HepG2 (cell line): ENCODE results near the gene BCL2A1. TPM values are rescaled to one million over a fixed set of nuclear protein-coding genes. Genes with fewer than 3 reads are reported as not detected.
A peak's percentile ranks its signal among the peaks of the same experiment; 100 is the strongest.

Source experiments
- ATAC-seq: fragments of 200-7000 bp; cut with Tn5 transposase; 3 replicates; pipeline ENCODE4 v1.9.1; 2020; ENCODE audit warnings: mild to moderate bottlenecking, moderate library complexity
- BruUV-seq: library from RNA; stranded (reverse); fragments of 400-500 nt; replicated peaks from 2 replicates; lab custom pipeline; 2021; lab: Mats Ljungman, UMichigan
- CTCF ChIA-PET: fragments of 300-600 bp; formaldehyde crosslinking; extraction: SDS; loops from one replicate; lab custom pipeline; 2021; ENCODE audit warnings: low total read pairs, inconsistent platforms, low intra/inter-chr PET ratio; lab: Yijun Ruan, JAX
- POLR2A ChIA-PET: fragments of 350-600 bp; sonication (Branson Sonifier 250); formaldehyde crosslinking; loops from one replicate; lab custom pipeline; 2020; ENCODE audit warnings: antibody characterized with exemption, inconsistent platforms; lab: Yijun Ruan, JAX
- DNase-seq: peaks from one replicate; pipeline ENCODE4 v3.0.0-alpha.2; 2015; ENCODE audit warnings: low spot score
- FAIRE-seq: peaks from 3 replicates; lab custom pipeline; 2011; peaks lifted over from hg19 to GRCh38; lab: Jason Lieb, UNC
- H2AFZ ChIP-seq: one replicate; pipeline ENCODE4 v1.6.1; 2011; ENCODE audit warnings: low read length, inconsistent platforms
- H3K27ac ChIP-seq: fragments of 300-600 bp; 3 replicates; pipeline ENCODE4 v1.8.0; 2011; ENCODE audit warnings: mixed run types, mild to moderate bottlenecking, mixed read lengths, low read length, inconsistent platforms; ENCODE audit not compliant: insufficient read depth; ENCODE audit errors: extremely low read length
- H3K27me3 ChIP-seq, 2 experiments: fragments of 200-600 bp in 1 of 2; 2 replicates in 1 of 2; 3 replicates in 1 of 2; pipeline versions ENCODE4 v1.6.0 to v1.8.0; 2011; ENCODE audit warnings: low read length in 2 of 2, mild to moderate bottlenecking in 2 of 2, moderate library complexity in 2 of 2, inconsistent platforms in 1 of 2; ENCODE audit not compliant: insufficient read depth in 2 of 2, control insufficient read depth in 1 of 2
- H3K36me3 ChIP-seq, 2 experiments: fragments of 200-600 bp in 1 of 2; replicated peaks in 1 of 2; 2 replicates in 1 of 2; 3 replicates in 1 of 2; pipeline versions ENCODE4 v1.5.1 to v1.8.0; 2011; ENCODE audit warnings: low read length in 2 of 2, inconsistent platforms in 1 of 2; ENCODE audit not compliant: insufficient read depth in 2 of 2, control insufficient read depth in 1 of 2
- H3K4me1 ChIP-seq: 2 replicates; pipeline ENCODE4 v1.5.1; 2012; ENCODE audit warnings: low read length, inconsistent platforms; ENCODE audit not compliant: insufficient read depth
- H3K4me2 ChIP-seq: 2 replicates; pipeline ENCODE4 v1.6.0; 2011; ENCODE audit warnings: low read depth, low read length, inconsistent platforms
- H3K4me3 ChIP-seq, 3 experiments: fragments of 200-600 bp in 1 of 3; sonication (generic), shearing (Covaris generic) in 1 of 3; replicated peaks in 1 of 3; 2 replicates each; pipeline ENCODE4 v1.5.1; 2011 to 2016; ENCODE audit warnings: low read length in 3 of 3, inconsistent platforms in 2 of 3, low read depth in 2 of 3, mild to moderate bottlenecking in 2 of 3, control low read depth in 1 of 3, mixed read lengths in 1 of 3; ENCODE audit not compliant: insufficient read depth in 1 of 3
- H3K79me2 ChIP-seq: one replicate; pipeline ENCODE4 v1.6.1; 2011; ENCODE audit warnings: low read length, inconsistent platforms; ENCODE audit not compliant: insufficient read depth
- H3K9ac ChIP-seq: 2 replicates; pipeline ENCODE4 v1.6.0; 2011; ENCODE audit warnings: mild to moderate bottlenecking, low read depth, low read length, inconsistent platforms; ENCODE audit not compliant: insufficient read depth
- H3K9me3 ChIP-seq: 2 replicates; pipeline ENCODE4 v1.5.1; 2012; ENCODE audit warnings: mild to moderate bottlenecking, low read length
- H4K20me1 ChIP-seq: 2 replicates; pipeline ENCODE4 v1.6.0; 2011; ENCODE audit warnings: inconsistent platforms, mild to moderate bottlenecking, low read length, moderate library complexity; ENCODE audit not compliant: insufficient read depth
- HMGA1 ChIP-seq: sonication (generic); formaldehyde crosslinking; conservative IDR thresholded peaks from 2 replicates; pipeline ENCODE4 v1.4.0; 2020; ENCODE audit warnings: missing genetic modification reagents
- HNRNPH1 ChIP-seq: fragments of 200-400 bp; formaldehyde crosslinking; optimal IDR thresholded peaks from 2 replicates; pipeline ENCODE3; 2017; ENCODE audit warnings: mild to moderate bottlenecking, low read depth, low read length
- MAFF ChIP-seq: IDR thresholded peaks from 2 replicates; pipeline ENCODE4 v1.6.1; 2011; ENCODE audit warnings: low read depth, low read length, improper control_type of control experiment
- MAFK ChIP-seq, 2 experiments: IDR thresholded peaks in 1 of 2; conservative IDR thresholded peaks in 1 of 2; 2 replicates each; pipeline ENCODE4 v1.6.1; 2011; ENCODE audit warnings: improper control_type of control experiment in 2 of 2, low read length in 2 of 2
- MED13 ChIP-seq: sonication (generic); formaldehyde crosslinking; IDR thresholded peaks from 2 replicates; pipeline ENCODE4 v1.5.0; 2020; ENCODE audit warnings: missing genetic modification reagents
- PLRG1 ChIP-seq: fragments of 450-650 bp; conservative IDR thresholded peaks from 2 replicates; pipeline ENCODE4 v1.6.1; 2016
- SMAD9 ChIP-seq: sonication (generic); formaldehyde crosslinking; IDR thresholded peaks from 2 replicates; pipeline ENCODE4 v1.5.1; 2020; ENCODE audit warnings: mild to moderate bottlenecking, missing genetic modification reagents
- TBX3 ChIP-seq: fragments of 450-650 bp; IDR thresholded peaks from 2 replicates; pipeline ENCODE4 v1.6.1; 2017; ENCODE audit warnings: antibody characterized with exemption, mild to moderate bottlenecking, inconsistent platforms, borderline replicate concordance
- U2AF1 ChIP-seq: fragments of 200-400 bp; formaldehyde crosslinking; optimal IDR thresholded peaks from 2 replicates; pipeline ENCODE3; 2017; ENCODE audit warnings: mild to moderate bottlenecking, low read depth, low read length
- XBP1 ChIP-seq: sonication (generic); formaldehyde crosslinking; IDR thresholded peaks from 2 replicates; pipeline ENCODE4 v1.5.0; 2020; ENCODE audit warnings: missing genetic modification reagents
- ZBTB2 ChIP-seq: sonication (generic); formaldehyde crosslinking; IDR thresholded peaks from 2 replicates; pipeline ENCODE4 v1.8.0; 2022; ENCODE audit warnings: low read depth, missing genetic modification reagents
- ZBTB44 ChIP-seq: sonication (generic); formaldehyde crosslinking; IDR thresholded peaks from 2 replicates; pipeline ENCODE4 v1.4.0; 2020; ENCODE audit warnings: missing genetic modification reagents
- ZNF101 ChIP-seq: sonication (generic); formaldehyde crosslinking; IDR thresholded peaks from 2 replicates; pipeline ENCODE4 v1.4.0; 2020; ENCODE audit warnings: mild to moderate bottlenecking, low read depth, missing genetic modification reagents, borderline replicate concordance
- WGBS: methylation state at CpG from one replicate; pipeline ENCODE4 v1.1.6; 2017; ENCODE audit warnings: low lambda C conversion rate; 5-methylcytosine and 5-hydroxymethylcytosine counted together
- in situ Hi-C: cut with HindIII; loops from 2 replicates; pipeline ENCODE4 v1.10.0; 2017; ENCODE audit warnings: low pct_unique_long_range_greater_than_20kb; ENCODE audit not compliant: extremely low pct_ligation_motif_present
- intact Hi-C: fragments of 100-400 bp; cut with micrococcal nuclease; formaldehyde crosslinking; loops from one replicate; pipeline ENCODE4 v1.10.0; 2022; ENCODE audit not compliant: unreplicated experiment
- polyA plus RNA-seq, 8 experiments: library from polyadenylated mRNA; depleted of rRNA in 3 of 8; stranded (reverse) in 7 of 8; unstranded in 1 of 8; fragments of >200 nt; fragmentation: Illumina TruSeq in 4 of 8; extraction: Trizol in 4 of 8; gene quantifications; 2 replicates each; pipeline versions ENCODE4 v1.2.1 to v1.2.3, GENCODE V29; 2011 to 2016; ENCODE audit warnings: low read depth in 4 of 8, missing spikeins in 1 of 8, mixed read lengths in 1 of 8; ENCODE audit not compliant: insufficient read depth in 1 of 8
- total RNA-seq, 5 experiments: library from RNA; depleted of rRNA; stranded (reverse); fragments of >200 nt; fragmentation: Illumina TruSeq; extraction: Trizol; gene quantifications; 2 replicates each; pipeline ENCODE4 v1.2.3, GENCODE V29; 2016; ENCODE audit warnings: low read depth in 1 of 5
- TF ChIP-seq, protein P1 (sequence below): sonication (generic); formaldehyde crosslinking; IDR thresholded peaks from 2 replicates; pipeline ENCODE4 v1.5.0; 2020; ENCODE audit warnings: missing genetic modification reagents
- TF ChIP-seq, protein P2 (sequence below): sonication (generic); formaldehyde crosslinking; IDR thresholded peaks from 2 replicates; pipeline ENCODE4 v1.4.0; 2020; ENCODE audit warnings: missing genetic modification reagents

Gene BCL2A1
- total and polyA plus RNA-seq, 2 of the 13 experiments (the other 11 are each of a cell fraction or from before 2014, with no cell fraction given), result 0.08 to 0.31 TPM

GRCh38 chr15:79950247-79950646, 20.7 kb downstream of the BCL2A1 start:
- no peaks in the 10 kb centered on the region for H3K27me3 ChIP-seq
- H3K4me3 ChIP-seq, result no peak overlapping the region
- in situ Hi-C loops, result no loop called here
- H3K4me2 ChIP-seq, result no peak overlapping the region
- H3K27ac ChIP-seq, result no peak overlapping the region
- DNase-seq, result no peak
- CTCF ChIA-PET, result no interaction called here
- TF ChIP-seq HNRNPH1 (no peak), ZNF101 (CRISPR knock-in tag) (no peak), MAFK (conservative IDR thresholded peaks at IDR 0.05 in 1 of 2, IDR thresholded peaks at IDR 0.05 in 1 of 2; ENCODE audit: low read length in 2 of 2) (peak; percentile 68 to 84), MED13 (CRISPR knock-in tag) (no peak), TBX3 (no peak), PLRG1 (no peak), U2AF1 (no peak), HMGA1 (no peak), MAFF (peak; percentile 69), XBP1 (CRISPR knock-in tag) (no peak), SMAD9 (no peak), ZBTB2 (no peak), ZBTB44 (no peak)
- TF ChIP-seq, protein P1, sequence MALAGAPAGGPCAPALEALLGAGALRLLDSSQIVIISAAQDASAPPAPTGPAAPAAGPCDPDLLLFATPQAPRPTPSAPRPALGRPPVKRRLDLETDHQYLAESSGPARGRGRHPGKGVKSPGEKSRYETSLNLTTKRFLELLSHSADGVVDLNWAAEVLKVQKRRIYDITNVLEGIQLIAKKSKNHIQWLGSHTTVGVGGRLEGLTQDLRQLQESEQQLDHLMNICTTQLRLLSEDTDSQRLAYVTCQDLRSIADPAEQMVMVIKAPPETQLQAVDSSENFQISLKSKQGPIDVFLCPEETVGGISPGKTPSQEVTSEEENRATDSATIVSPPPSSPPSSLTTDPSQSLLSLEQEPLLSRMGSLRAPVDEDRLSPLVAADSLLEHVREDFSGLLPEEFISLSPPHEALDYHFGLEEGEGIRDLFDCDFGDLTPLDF, result no peak
- TF ChIP-seq, protein P2, sequence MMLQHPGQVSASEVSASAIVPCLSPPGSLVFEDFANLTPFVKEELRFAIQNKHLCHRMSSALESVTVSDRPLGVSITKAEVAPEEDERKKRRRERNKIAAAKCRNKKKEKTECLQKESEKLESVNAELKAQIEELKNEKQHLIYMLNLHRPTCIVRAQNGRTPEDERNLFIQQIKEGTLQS (CRISPR knock-in tag), result no peak
- TF ChIP-seq, all 625 proteins: peak for 2
- H2AFZ ChIP-seq, result no peak overlapping the region
- H4K20me1 ChIP-seq, result no peaks in the 10 kb centered on the region
- ATAC-seq, result no peak
- BruUV-seq, result no TSS peak
- H3K36me3 ChIP-seq, result no peaks in the 10 kb centered on the region
- no peaks in the 10 kb centered on the region for H3K79me2 ChIP-seq
- intact Hi-C loops, result no loop called here
- H3K4me1 ChIP-seq, result peaks cover 23% of the 10 kb centered on the region
- POLR2A ChIA-PET, result no interaction called here
- 63% methylated on average over 2 of the region's 2 CpGs for WGBS
- H3K9me3 ChIP-seq, result no peaks in the 10 kb centered on the region
- FAIRE-seq, result no peak
- H3K9ac ChIP-seq, result no peak overlapping the region
